Osteocyte (in vitro differentiated cells): ENCODE data around the gene PIGK. TPM values are rescaled to one million over a fixed set of nuclear protein-coding genes. Genes with fewer than 3 reads are reported as not detected.

Experiments
- DNase-seq: peaks from one replicate; pipeline ENCODE4 v3.0.0; 2021; ENCODE audit warnings: mixed read lengths; ENCODE audit not compliant: unreplicated experiment; ENCODE audit errors: extremely low spot score
- H3K27ac Mint-ChIP-seq: one replicate; pipeline ENCODE4 v1.8.0; 2021; ENCODE audit warnings: mild to moderate bottlenecking, mixed read lengths; ENCODE audit not compliant: unreplicated experiment
- H3K27me3 Mint-ChIP-seq: one replicate; pipeline ENCODE4 v1.8.0; 2021; ENCODE audit warnings: mixed read lengths; ENCODE audit not compliant: unreplicated experiment
- H3K36me3 Mint-ChIP-seq: one replicate; pipeline ENCODE4 v1.8.0; 2021; ENCODE audit warnings: mixed read lengths; ENCODE audit not compliant: unreplicated experiment
- H3K4me1 Mint-ChIP-seq: one replicate; pipeline ENCODE4 v1.8.0; 2021; ENCODE audit warnings: mixed read lengths; ENCODE audit not compliant: unreplicated experiment
- H3K4me3 Mint-ChIP-seq: one replicate; pipeline ENCODE4 v1.8.0; 2021; ENCODE audit warnings: mild to moderate bottlenecking, moderate library complexity, mixed read lengths; ENCODE audit not compliant: unreplicated experiment
- H3K9me3 Mint-ChIP-seq: one replicate; pipeline ENCODE4 v1.8.0; 2021; ENCODE audit warnings: mixed read lengths; ENCODE audit not compliant: unreplicated experiment
- CTCF ChIP-seq: fragments of 200-600 bp; sonication (generic); IDR thresholded peaks from 2 replicates; pipeline ENCODE4 v1.5.0; 2021; ENCODE audit warnings: antibody characterized with exemption, mild to moderate bottlenecking, moderate library complexity
- microRNA-seq: library from miRNA; unstranded; fragments of <30 nt; microRNA quantifications from one replicate; pipeline ENCODE4 v1.1.0, GENCODE V29; 2020; ENCODE audit not compliant: unreplicated experiment
- total RNA-seq: library from RNA; stranded (reverse); gene quantifications from 2 replicates; pipeline ENCODE4 v1.2.1, GENCODE V29; 2021

The PIGK gene
- total RNA-seq, 1 donor from 2014 or later, result 53.8 TPM

GRCh38 chr1:77040826-77041225 lies 178.4 kb downstream of the PIGK start:
- Mint-ChIP-seq H3K27ac (peak overlapping the region; percentile 69), H3K36me3 (no peaks in the 10 kb centered on the region), H3K4me1 (peaks cover 14% of the 10 kb centered on the region), H3K27me3 (no peaks in the 10 kb centered on the region), H3K4me3 (no peak overlapping the region), H3K9me3 (peaks cover 7% of the 10 kb centered on the region)
- TF ChIP-seq CTCF, result no peak
- no peak for DNase-seq

- no peak for TF ChIP-seq CTCF
- Mint-ChIP-seq H3K27me3 (no peaks in the 10 kb centered on the region), H3K4me1 (peaks cover 14% of the 10 kb centered on the region), H3K36me3 (no peaks in the 10 kb centered on the region), H3K27ac (peak overlapping the region; percentile 69), H3K9me3 (peaks cover 7% of the 10 kb centered on the region), H3K4me3 (no peak overlapping the region)
- DNase-seq, result no peak
These were observed 179.5 kb downstream of the PIGK start for GRCh38 chr1:77039739-77040138.

- H3K4me3 Mint-ChIP-seq, result no peak overlapping the region
- H3K9me3 Mint-ChIP-seq, result peaks cover 7% of the 10 kb centered on the region
- H3K27ac Mint-ChIP-seq, result peak overlapping the region; percentile 69
- H3K27me3 Mint-ChIP-seq, result no peaks in the 10 kb centered on the region
- peaks cover 14% of the 10 kb centered on the region for H3K4me1 Mint-ChIP-seq
- no peaks in the 10 kb centered on the region for H3K36me3 Mint-ChIP-seq
- no peak for TF ChIP-seq CTCF
- no peak for DNase-seq
These were observed 180.1 kb downstream of the PIGK start for GRCh38 chr1:77039111-77039510.

Small RNA genes lying within 50 kb of the gene (microRNA-seq; reads per million reads assigned to microRNA genes)
- gene MIR7156, result not detected

Other genes with a start within 250 kb of the PIGK start
- gene AK5, start 62.6 kb upstream of the PIGK start, total RNA-seq, result 31.5 and 38.1 TPM in 2 replicates